Memory B cell (primary cell): ENCODE results near the gene S100A13.

Experiments used
- ATAC-seq: fragments of 150-1000 bp; cut with Tn5 transposase; 2 replicates; pipeline ENCODE4 v1.10.0; 2021; ENCODE audit warnings: low read depth, mild to moderate bottlenecking, moderate library complexity
- DNase-seq, 2 donors: peaks; one replicate each; pipeline ENCODE4 v3.0.0; 2022; ENCODE audit warnings: low spot score in 2 of 2
- H3K27ac Mint-ChIP-seq: one replicate; pipeline ENCODE4 v1.8.0; 2022; ENCODE audit warnings: mild to moderate bottlenecking, moderate library complexity, mixed read lengths
- H3K27me3 Mint-ChIP-seq: one replicate; pipeline ENCODE4 v1.8.0; 2022; ENCODE audit warnings: mixed read lengths
- H3K36me3 Mint-ChIP-seq: one replicate; pipeline ENCODE4 v1.8.0; 2022; ENCODE audit warnings: mild to moderate bottlenecking, mixed read lengths
- H3K4me1 Mint-ChIP-seq: one replicate; pipeline ENCODE4 v1.8.0; 2022; ENCODE audit warnings: mixed read lengths
- H3K4me3 Mint-ChIP-seq: one replicate; pipeline ENCODE4 v1.8.0; 2022; ENCODE audit warnings: mild to moderate bottlenecking, moderate library complexity, mixed read lengths
- H3K9me3 Mint-ChIP-seq: one replicate; pipeline ENCODE4 v1.8.0; 2022; ENCODE audit warnings: mixed read lengths

The S100A13 gene

GRCh38 chr1:153627715-153628626 is 666 bp upstream of the S100A13 start, which contains the start of gene S100A1:
Gene S100A1, plus strand, starts transcription at chr1:153628434. Its CDS starts 2,088 bp downstream, at chr1:153630522.
- H3K27me3 Mint-ChIP-seq: no peaks in the 10 kb centered on the region

GRCh38 chr1:153626477-153626903 is 815 bp downstream of the S100A13 start:
- DNase-seq: no peak
- no peaks in the 10 kb centered on the region for H3K9me3 Mint-ChIP-seq
- H3K27me3 Mint-ChIP-seq: no peaks in the 10 kb centered on the region
- H3K4me1 Mint-ChIP-seq: peaks cover 25% of the 10 kb centered on the region
- no peak for ATAC-seq
- H3K27ac Mint-ChIP-seq: no peak overlapping the region
- H3K4me3 Mint-ChIP-seq: no peak overlapping the region
- no peaks in the 10 kb centered on the region for H3K36me3 Mint-ChIP-seq

More at GRCh38 chr1:153627715-153628626, 666 bp upstream of the S100A13 start, which contains the start of gene S100A1:
- peak within 1 kb of the TSS; percentile 71 for H3K4me3 Mint-ChIP-seq
- no peaks in the 10 kb centered on the region for H3K9me3 Mint-ChIP-seq
- DNase-seq (no peak), ATAC-seq (no peak)
- peak within 1 kb of the TSS; percentile 46 for H3K27ac Mint-ChIP-seq
- H3K4me1 Mint-ChIP-seq: peaks cover 26% of the 10 kb centered on the region
- no peaks in the 10 kb centered on the region for H3K36me3 Mint-ChIP-seq

- H3K4me3 Mint-ChIP-seq: no peak overlapping the region
- H3K4me1 Mint-ChIP-seq: peaks cover 25% of the 10 kb centered on the region
- no peaks in the 10 kb centered on the region for H3K27me3 Mint-ChIP-seq
- ATAC-seq (no peak), DNase-seq (no peak)
- H3K36me3 Mint-ChIP-seq: no peaks in the 10 kb centered on the region
- no peak overlapping the region for H3K27ac Mint-ChIP-seq
- no peaks in the 10 kb centered on the region for H3K9me3 Mint-ChIP-seq
These were observed 2.2 kb downstream of the S100A13 start for GRCh38 chr1:153624965-153625611.

DNA sequence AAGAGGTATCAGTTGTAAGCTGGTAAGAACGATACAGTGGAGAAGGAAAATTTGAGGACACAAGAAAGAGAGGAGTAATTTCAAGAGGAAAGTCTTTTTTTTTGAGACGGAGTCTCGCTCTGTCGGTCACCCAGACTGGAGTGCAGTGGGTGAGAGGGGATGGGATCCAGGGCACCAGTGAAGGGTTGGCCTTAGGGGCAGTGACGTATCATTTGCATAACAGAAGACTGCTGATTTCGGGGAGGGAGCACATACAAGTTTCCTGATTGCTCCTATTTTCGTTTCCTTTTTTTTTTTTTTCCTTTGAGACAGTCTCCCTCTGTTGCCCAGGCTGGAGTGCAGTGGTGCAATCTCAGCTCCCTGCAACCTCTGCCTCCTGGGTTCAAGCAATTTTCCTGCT is 4.2 kb downstream of the S100A13 start:
- DNase-seq: no peak

DNA sequence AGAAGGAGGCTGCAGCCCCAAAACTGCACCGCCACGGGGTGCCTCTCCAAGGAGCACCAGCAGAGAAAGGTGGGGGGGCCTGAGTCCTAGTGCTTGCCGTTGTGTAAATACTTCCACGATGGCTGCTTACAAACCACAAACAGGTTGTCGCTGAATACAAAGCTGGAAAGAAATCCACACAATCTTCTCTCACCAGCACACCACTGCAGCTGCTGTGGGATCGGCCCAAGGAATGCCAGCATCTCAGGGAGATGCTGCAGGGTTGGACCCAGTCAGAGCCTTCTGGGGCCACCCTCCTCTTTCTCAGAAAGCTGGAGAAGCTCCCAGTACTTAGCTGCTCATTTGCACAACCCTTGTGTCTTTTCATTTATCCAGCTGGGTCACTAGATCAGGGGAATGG is 8.1 kb downstream of the S100A13 start:
- Mint-ChIP-seq H3K9me3 (no peaks in the 10 kb centered on the region), H3K27ac (no peak overlapping the region), H3K4me3 (no peak overlapping the region), H3K4me1 (peaks cover 3% of the 10 kb centered on the region), H3K36me3 (no peaks in the 10 kb centered on the region), H3K27me3 (no peaks in the 10 kb centered on the region)
- no peak for DNase-seq
- ATAC-seq: no peak

More for the DNA sequence above, 4.2 kb downstream of the S100A13 start:
- Mint-ChIP-seq H3K4me1 (peaks cover 15% of the 10 kb centered on the region), H3K36me3 (no peaks in the 10 kb centered on the region), H3K27me3 (no peaks in the 10 kb centered on the region), H3K4me3 (no peak overlapping the region), H3K9me3 (no peaks in the 10 kb centered on the region), H3K27ac (peak overlapping the region; percentile 35)
- ATAC-seq: no peak

- Mint-ChIP-seq H3K4me1 (no peaks in the 10 kb centered on the region), H3K27ac (no peak overlapping the region), H3K9me3 (no peaks in the 10 kb centered on the region), H3K27me3 (no peaks in the 10 kb centered on the region), H3K4me3 (no peak overlapping the region), H3K36me3 (no peaks in the 10 kb centered on the region)
- DNase-seq (peak; percentile 58), ATAC-seq (peak; percentile 98)
These were observed 9.6 kb downstream of the S100A13 start for GRCh38 chr1:153617663-153618062.

GRCh38 chr1:153616917-153617311 is 10.4 kb downstream of the S100A13 start:
- Mint-ChIP-seq H3K27ac (no peak overlapping the region), H3K9me3 (no peaks in the 10 kb centered on the region), H3K4me1 (no peaks in the 10 kb centered on the region), H3K36me3 (no peaks in the 10 kb centered on the region), H3K27me3 (no peaks in the 10 kb centered on the region), H3K4me3 (no peak overlapping the region)
- DNase-seq (no peak), ATAC-seq (no peak)

GRCh38 chr1:153616144-153616916 is 11.0 kb downstream of the S100A13 start, which contains the start of gene S100A14:
Gene S100A14, minus strand, starts transcription at chr1:153616325. Its CDS starts 467 bp downstream, at chr1:153615858.
- no peak for DNase-seq
- no peaks in the 10 kb centered on the region for H3K4me1 Mint-ChIP-seq
- no peaks in the 10 kb centered on the region for H3K36me3 Mint-ChIP-seq
- H3K27ac Mint-ChIP-seq: no peak within 1 kb of the TSS
- H3K9me3 Mint-ChIP-seq: no peaks in the 10 kb centered on the region
- no peak for ATAC-seq
- H3K4me3 Mint-ChIP-seq: no peak within 1 kb of the TSS
- no peaks in the 10 kb centered on the region for H3K27me3 Mint-ChIP-seq

DNA sequence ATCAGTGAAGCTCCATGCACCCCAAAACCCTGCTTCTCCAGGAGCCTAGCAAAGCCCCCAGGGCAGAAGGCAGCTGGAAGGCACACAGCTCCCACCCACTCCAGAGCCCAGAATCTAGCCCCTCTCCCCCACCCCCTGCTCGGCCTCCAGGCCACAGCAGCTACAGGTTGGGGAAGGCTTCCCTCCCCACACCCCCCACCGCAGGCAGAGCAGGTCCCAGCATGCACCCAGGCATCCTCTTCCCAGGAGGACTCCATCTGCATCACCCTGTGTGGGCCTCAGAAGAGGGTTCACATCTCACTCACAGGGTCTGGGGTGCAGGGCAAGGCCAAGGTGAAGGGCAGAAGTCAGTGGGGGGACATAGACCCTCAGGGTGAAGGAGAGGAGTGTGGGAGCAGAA is 11.9 kb downstream of the S100A13 start:
- no peaks in the 10 kb centered on the region for H3K27me3 Mint-ChIP-seq
- ATAC-seq (no peak), DNase-seq (no peak)
- no peaks in the 10 kb centered on the region for H3K4me1 Mint-ChIP-seq
- no peak overlapping the region for H3K27ac Mint-ChIP-seq
- H3K36me3 Mint-ChIP-seq: no peaks in the 10 kb centered on the region
- H3K4me3 Mint-ChIP-seq: no peak overlapping the region
- H3K9me3 Mint-ChIP-seq: no peaks in the 10 kb centered on the region

GRCh38 chr1:153614906-153615305 is 12.4 kb downstream of the S100A13 start:
- Mint-ChIP-seq H3K9me3 (no peaks in the 10 kb centered on the region), H3K27me3 (no peaks in the 10 kb centered on the region), H3K4me3 (no peak overlapping the region), H3K4me1 (no peaks in the 10 kb centered on the region), H3K27ac (no peak overlapping the region), H3K36me3 (no peaks in the 10 kb centered on the region)
- ATAC-seq (no peak), DNase-seq (no peak)

- Mint-ChIP-seq H3K4me3 (no peak overlapping the region), H3K4me1 (peaks cover 2% of the 10 kb centered on the region), H3K27me3 (no peaks in the 10 kb centered on the region), H3K36me3 (no peaks in the 10 kb centered on the region), H3K9me3 (no peaks in the 10 kb centered on the region), H3K27ac (no peak overlapping the region)
- ATAC-seq: no peak
- no peak for DNase-seq
These were observed 13.0 kb downstream of the S100A13 start for GRCh38 chr1:153614189-153614900.

DNA sequence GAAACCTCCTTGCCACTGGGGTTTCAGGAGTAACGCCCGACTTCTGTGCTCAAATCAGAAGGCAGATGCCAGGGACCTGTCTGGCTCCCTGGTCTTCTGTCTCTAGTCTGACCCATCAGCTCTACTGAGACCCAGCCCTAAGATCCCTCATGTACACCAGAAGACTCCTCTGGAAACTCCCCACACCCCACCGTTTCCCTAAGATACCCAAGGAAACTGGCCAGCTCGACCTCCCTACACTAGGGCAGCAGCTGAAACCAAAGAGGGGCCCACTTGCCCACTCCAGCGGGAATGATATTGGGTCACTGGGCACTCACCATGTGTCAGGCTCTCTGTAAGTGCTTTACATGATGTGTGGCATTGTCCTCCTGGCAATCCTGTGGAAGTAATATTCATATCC is 13.9 kb downstream of the S100A13 start:
- no peaks in the 10 kb centered on the region for H3K9me3 Mint-ChIP-seq
- no peak overlapping the region for H3K27ac Mint-ChIP-seq
- H3K4me3 Mint-ChIP-seq: no peak overlapping the region
- no peak for DNase-seq
- H3K4me1 Mint-ChIP-seq: peaks cover 2% of the 10 kb centered on the region
- ATAC-seq: no peak
- H3K27me3 Mint-ChIP-seq: no peaks in the 10 kb centered on the region
- no peaks in the 10 kb centered on the region for H3K36me3 Mint-ChIP-seq

DNA sequence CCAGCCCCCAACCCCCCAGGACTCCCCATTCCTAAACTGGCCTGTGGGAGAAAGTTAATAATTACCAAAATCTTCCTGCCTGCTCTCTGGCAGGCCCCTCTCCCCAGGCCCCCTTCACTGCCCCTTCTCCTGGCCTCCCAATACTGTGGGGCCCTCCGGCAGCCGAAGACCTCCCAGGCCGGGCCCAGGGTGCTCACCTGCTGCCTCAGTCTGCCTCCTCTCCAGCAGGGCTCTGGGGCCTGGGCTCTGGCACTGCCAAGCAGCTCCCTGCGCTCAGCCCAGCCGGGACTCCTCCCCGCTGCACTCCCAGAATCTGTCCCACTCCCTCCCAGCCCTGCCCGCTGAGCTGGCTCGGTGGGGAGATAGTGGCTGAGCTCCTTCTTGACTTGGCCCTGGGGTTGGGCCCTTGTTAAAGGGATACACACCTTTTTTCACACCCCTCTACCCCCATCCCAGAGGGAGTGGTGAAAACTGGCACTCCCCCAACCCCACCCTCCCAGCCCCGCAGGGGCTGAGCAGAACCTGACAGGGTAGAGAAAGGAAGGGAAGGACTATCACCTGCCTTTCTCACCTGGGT is 14.5 kb downstream of the S100A13 start, which contains the start of gene S100A16:
Gene S100A16, minus strand, starts transcription at position 383 of the 577 bp plus-strand sequence. CDS start 4,986 bp downstream, outside the sequence.
- Mint-ChIP-seq H3K9me3 (no peaks in the 10 kb centered on the region), H3K4me3 (no peak within 1 kb of the TSS), H3K36me3 (no peaks in the 10 kb centered on the region), H3K4me1 (peaks cover 2% of the 10 kb centered on the region), H3K27ac (peak within 1 kb of the TSS; percentile 40), H3K27me3 (no peaks in the 10 kb centered on the region)
- no peak for DNase-seq
- no peak for ATAC-seq
